HG03060 (cell line): ENCODE measurements around the gene MORN4.

Experiments used
- ATAC-seq: cut with Tn5 transposase; IDR thresholded peaks from one replicate; pipeline ENCODE4 v1.9.1; 2021; ENCODE audit warnings: low read depth, moderate number of reproducible peaks; ENCODE audit not compliant: unreplicated experiment

Gene MORN4

GRCh38 chr10:97599272-97599619 lies 34.1 kb downstream of the MORN4 start:
- no peak for ATAC-seq

- ATAC-seq = no peak
Observed at GRCh38 chr10:97598407-97599271, 34.7 kb downstream of the MORN4 start.

DNA sequence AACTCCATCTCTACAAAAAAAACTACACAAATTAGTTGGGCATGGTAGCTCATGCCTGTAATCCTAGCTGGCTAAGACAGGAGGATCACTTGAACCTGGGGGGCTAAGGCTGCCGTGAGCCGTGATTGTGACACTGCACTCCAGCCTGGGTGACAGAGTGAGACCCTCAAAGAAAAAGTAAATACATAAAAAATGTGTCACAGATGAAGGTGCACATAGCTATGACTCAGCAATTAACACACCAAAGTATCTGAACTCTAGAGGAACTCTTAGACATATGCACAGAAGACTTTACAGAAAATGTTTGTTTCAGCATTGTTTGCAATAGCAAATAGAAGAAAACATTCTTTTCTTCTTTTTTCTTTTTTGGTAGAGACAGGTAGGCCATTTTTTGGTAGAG lies 35.5 kb downstream of the MORN4 start:
- ATAC-seq = no peak

DNA sequence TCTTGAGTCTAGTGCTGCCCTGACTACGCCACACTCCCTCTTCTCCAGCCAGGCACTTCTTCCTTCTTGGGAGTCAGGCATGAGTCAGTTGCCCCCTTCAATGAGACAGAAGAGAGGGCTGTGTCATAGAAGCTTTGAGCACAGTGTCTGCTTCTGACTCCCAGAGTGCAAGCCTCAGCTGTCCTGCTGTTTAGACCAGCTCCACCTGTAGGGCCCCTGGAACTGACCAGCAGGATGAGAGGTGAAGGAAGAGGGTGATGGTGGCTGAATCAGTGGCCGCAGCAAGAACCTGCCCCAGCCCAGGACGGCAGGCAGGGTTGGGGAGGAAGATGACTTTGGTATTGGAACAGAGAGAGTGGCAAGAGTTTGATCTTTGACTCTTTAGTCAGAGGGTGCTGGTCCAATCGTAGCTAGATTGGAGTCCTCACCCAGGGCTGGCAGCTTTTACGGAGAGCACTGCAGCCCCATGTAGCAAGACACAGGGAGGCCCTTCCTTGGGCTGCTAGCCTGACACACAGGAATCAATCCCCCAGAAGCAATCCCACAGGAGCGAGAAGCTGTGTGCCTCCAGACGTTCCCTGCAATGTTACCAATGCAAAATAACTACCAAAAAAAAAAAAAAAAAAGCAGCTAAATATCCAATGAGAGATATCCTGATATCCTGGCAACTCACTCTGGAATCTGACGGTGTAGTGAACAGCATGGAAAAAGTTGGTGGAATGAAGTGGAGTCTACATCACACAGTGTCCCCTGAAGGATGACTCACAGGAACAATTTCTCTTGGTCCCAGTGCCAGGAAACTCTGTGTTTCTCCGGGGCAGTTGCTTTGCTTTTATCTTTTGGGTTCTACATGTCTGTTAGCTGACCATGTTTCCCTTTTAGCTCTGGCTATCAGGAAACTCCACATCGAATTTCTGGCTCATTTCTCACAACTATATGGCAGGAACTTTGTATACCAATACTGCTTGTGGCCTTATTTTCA lies 36.9 kb downstream of the MORN4 start:
- no peak for ATAC-seq

DNA sequence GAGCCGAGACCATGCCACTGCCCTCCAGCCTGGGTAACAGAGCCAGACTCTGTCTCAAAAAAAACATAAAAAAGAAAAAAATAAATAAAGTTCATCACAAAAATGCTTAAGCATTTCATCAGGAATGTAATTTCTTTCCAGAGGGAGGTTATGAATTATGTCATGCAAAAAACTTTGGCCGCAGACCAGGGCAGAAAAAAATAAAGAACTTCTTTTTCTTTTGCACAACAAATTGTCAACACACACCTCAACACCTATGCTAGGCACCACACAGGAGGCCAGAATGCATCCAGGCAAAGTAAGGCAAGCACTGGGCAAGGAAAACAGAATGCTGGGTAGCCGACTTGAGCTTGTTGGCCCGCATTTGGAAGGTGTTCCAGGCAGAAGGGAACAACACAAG lies 39.9 kb downstream of the MORN4 start:
- ATAC-seq = no peak

GRCh38 chr10:97590748-97591495 lies 42.4 kb downstream of the MORN4 start:
- ATAC-seq = no peak

DNA sequence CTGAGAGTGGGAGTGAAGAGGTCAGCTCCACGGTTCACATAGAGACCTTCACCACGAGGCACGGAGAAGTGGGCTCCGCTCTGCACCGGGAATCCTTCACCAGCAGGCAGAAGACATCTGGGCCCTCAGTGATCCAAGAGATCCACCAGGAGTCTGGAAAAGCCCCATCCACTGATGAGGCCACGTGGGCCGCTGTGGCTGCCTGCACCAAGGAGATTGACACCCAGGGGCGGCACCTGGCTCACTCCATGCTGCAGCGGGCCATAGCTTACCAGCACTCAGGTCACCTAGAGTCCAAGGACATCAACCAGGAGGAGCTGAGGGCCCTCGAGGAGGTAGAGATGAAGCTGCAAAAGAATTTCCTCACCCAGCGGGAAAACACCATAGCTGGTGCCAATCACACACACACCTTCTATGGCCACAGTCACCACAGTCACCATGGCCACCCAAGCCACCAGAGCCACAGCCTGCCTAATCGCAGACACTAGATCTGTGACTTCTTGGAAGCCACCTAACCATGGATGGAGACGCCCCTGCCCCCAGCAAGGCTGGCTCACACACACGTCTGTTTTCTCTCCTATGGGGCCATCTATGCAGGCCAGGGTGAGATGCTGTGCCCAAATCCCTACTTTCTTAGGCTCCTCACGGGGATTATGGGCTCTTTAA lies 43.1 kb downstream of the MORN4 start:
- no peak for ATAC-seq

- ATAC-seq = no peak
Observed at GRCh38 chr10:97589479-97589878, 43.8 kb downstream of the MORN4 start, which contains the start of gene C10orf62. Gene C10orf62, plus strand, starts transcription at chr10:97589721. Its CDS starts 177 bp downstream, at chr10:97589898.

- ATAC-seq = no peak
Observed at GRCh38 chr10:97587183-97587582, 46.1 kb downstream of the MORN4 start.

- ATAC-seq = no peak
Observed at GRCh38 chr10:97585439-97585811, 47.9 kb downstream of the MORN4 start.

DNA sequence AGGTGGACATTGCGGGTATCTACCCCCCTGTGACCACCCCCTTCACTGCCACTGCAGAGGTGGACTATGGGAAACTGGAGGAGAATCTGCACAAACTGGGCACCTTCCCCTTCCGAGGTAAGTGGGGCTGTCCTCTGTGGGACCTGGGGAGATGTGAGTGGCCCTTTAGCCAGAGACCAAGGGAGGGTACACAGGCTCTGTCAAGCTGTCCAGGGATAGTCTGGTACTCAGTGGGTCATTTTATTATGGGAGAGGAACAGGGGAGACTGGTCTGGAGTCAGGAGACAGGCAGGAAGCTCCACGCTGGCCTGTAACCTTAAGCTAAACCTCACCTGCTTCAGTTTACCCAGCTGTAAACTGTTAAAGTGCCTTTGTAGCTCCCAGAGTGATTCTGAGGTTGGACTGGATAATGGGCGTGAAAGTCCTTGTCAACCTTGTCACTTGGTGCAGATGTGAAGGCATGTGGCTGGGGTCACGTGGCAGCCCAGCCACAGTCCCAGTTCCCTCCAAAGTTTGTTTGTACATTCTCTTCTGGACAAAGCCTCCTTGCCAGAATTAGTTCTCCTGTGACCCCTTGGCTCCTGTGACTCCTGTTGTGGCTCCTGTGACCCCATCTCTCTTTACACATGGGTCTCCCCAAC lies 48.4 kb downstream of the MORN4 start:
- no peak for ATAC-seq

- peak; percentile 66 for ATAC-seq
Observed at GRCh38 chr10:97584060-97584797, 49.1 kb downstream of the MORN4 start, which contains the start of gene HOGA1. Gene HOGA1, plus strand, starts transcription at chr10:97584389. Its CDS starts 315 bp downstream, at chr10:97584704.

GRCh38 chr10:97583476-97583875 lies 49.8 kb downstream of the MORN4 start:
- ATAC-seq = no peak

GRCh38 chr10:97582169-97582568 lies 51.1 kb downstream of the MORN4 start:
- no peak for ATAC-seq

- ATAC-seq = no peak
Observed at GRCh38 chr10:97580421-97581367, 52.6 kb downstream of the MORN4 start.

DNA sequence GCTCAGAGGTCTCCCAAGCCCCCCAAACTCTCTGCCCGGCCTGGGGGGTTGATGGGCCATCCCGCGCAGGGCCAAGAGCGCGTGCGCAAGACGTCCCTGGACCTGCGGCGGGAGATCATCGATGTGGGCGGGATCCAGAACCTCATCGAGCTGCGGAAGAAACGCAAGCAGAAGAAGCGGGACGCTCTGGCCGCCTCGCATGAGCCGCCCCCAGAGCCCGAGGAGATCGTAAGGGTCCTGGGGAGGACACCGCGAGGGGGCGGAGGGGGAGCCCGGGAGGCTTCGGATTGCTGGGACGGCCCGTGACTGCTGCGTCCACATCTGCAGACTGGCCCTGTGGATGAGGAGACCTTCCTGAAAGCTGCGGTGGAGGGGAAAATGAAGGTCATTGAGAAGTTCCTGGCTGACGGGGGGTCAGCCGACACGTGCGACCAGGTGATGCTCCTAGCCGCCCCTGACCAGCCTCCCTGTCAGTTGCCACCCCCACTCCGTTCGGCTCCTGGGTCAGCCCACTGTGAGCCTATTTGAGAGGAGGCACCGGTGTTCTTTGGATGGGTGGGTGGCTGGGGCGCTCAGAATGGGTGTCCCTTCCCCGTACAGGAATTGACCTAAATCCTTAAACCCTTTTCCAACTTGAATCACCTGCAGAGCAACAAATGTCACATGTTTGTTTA lies 55.0 kb downstream of the MORN4 start:
- no peak for ATAC-seq

- no peak for ATAC-seq
Observed at GRCh38 chr10:97577701-97578100, 55.6 kb downstream of the MORN4 start.
